NOMO-1 (cell line): Measurements from ENCODE around the gene MYL6.
A peak's percentile ranks its signal among the peaks of the same experiment; 100 is the strongest.
"Not testable (repeated sequence)": the region's sequence is repeated elsewhere in the genome, so short reads cannot be mapped to it uniquely, and the experiment has no call there.

Experiments
- DNase-seq, 2 experiments: peaks; one replicate each; lab custom pipeline; 2025; ENCODE audit not compliant: unreplicated experiment in 2 of 2; lab: John Stamatoyannopoulos, UW

MYL6 gene

DNA sequence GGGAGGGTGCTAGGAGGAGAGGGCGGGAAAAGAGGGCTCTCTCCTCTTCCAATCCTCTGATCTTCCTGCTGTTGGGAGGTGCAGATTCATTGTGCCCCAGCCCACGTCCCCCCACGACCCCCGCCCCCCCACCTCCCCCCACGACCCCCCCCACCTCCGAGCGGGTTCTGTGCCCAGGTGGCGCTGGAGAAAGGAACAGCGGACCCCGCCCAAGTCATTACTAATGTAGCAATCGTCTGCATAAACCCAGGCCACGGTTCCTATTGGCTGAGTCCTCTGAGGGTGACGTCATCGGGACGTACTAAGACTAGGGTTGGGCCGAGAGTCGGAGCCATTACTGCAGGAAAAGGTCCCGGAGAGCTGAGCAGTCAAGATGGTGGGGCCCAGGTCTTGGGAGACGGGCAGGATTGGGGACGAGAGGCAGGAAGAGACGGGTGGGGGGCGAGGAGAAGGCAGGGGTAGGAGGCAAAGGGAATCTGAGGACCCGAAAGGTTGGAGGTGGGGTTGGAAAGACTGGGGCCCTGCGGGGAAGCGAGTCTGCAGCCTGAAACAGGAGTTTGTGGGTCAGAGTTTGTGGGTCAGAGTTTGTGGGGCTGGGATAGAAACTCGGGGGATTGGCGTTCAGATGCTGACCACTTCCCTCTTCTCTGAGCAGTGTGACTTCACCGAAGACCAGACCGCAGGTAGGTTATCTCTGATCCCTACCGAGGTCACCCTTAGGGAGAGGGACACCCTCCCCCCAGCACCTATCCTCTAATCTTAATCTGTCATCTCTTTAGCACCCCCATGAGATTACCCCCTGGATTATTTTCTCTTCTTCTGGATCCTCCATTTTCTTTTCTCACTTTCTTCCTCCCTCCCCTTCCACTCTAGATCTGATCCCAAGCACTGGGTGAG, at the start of gene MYL6:
Gene MYL6, plus strand, starts transcription at position 331 of the 897 bp plus-strand sequence. Its CDS starts 43 bp downstream, at position 374.
- peak; percentile 96 to 98 for DNase-seq

DNA sequence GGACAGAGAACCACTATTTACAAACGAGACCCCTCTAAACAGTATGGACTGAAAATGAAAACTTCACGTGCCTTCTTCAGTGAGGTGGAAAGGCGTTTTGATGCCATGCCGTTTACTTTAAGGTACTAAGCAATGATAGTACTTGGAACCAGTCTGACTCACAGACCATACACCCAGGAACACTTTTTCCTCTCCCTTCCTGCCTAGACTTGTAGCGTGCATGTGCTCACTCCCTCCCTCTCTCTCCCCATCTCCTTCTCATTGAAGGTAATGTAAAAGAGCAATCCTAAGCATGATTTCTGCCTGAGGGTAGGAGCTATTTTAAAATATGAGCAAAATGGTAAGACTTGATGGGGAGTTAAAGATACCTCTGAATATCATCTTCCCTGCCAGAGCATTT, 47.6 kb upstream of the MYL6 start:
- no peak for DNase-seq

- DNase-seq: no peak
Observed at GRCh38 chr12:56114084-56114483, 44.1 kb upstream of the MYL6 start.

DNA sequence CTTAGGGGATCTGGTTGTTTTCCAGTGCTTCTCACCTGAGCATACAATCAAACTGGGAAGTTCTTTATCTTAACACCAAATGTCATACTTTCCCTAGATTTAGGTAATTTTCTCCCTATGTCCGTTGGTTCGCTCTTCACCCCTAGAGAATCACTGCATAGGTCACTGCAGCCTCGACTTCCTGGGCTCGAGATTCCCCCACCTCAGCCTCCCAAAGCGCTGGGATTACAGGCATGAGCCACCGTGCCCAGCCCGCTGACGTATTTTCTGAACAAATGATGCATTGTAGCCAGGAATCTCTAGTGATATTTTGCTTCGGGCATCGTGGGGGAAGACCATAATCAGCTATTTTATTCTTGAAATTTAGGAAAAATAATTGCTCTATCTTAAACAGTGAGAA, 42.8 kb upstream of the MYL6 start:
- no peak for DNase-seq

DNA sequence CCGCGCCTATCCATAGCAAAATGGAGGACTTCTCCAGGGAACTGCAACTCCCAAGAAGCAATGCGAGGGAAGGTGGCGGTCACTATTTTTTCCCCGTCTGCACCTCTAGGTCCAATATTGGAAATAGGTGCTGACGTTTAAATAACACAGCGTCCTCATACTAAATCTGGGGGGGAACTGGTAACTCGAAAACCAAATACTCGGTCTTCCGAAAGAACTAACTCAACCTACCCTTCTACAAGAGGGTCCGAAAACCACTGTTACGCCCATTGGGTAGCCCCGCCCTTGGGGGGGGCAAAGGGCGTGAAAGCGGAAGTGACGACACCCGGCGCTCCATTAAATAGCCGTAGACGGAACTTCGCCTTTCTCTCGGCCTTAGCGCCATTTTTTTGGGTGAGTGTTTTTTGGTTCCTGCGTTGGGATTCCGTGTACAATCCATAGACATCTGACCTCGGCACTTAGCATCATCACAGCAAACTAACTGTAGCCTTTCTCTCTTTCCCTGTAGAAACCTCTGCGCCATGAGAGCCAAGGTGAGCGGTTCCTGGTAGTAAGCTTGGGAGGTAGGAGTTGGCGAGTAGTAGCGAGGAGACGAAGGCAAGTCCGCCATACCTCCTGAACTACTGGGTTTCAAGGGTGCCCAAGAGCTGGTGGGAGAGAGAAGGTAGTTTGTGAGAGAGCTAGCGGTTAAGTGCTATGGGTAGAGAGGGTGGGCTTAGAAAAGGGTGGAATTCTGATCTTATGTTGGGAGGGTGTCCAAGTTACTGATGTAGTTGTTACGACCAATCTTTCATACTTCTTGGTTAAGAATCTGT, 41.7 kb upstream of the MYL6 start, which contains the start of gene RPL41:
Gene RPL41, plus strand, starts transcription at position 367 of the 815 bp plus-strand sequence.
- peak; percentile 92 to 93 for DNase-seq

GRCh38 chr12:56117082-56117706, 41.0 kb upstream of the MYL6 start:
- not testable (repeated sequence) for DNase-seq

DNA sequence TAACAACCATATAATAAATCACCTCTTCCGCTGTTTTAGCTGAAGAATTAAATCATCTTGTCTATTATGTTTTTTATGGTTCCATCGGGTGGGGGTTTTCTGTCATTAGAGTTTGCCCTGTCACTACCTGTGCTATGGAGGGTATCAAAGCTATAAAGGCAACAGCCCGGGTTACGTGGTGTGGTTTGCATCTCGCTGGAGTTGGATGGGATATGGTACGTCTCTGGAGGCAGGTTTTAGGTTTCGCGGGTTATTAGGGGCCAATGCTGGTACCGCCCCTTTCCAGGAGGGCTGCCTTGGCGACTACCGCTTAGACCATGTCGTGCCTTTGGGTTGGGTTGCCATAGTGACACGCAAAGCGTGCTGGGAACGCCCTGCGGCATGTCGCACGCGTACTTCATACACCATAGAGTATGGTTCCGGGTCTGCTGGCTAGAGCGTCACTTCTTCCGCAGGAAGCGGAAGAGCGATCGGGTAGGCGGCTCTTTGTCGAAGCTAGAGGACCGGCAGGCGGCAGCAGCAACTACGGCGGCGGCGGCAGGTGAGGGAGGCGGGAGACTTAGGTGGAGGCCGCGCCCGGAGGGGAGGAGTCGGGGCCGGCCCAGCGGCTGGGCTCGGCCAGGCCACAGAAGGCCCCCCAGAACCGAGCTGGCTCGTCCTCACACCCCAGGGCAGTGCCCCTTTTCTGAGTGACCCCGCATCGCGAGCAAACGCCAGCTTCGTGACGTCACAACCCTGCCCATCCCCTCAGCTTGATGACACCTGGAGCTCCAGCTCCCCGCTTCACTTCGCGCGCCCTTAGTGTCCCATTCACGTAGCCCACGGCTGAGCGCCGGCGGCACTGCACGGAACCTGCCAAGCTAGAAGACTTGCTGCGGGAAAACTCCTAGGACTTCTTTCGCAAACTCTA, 40.1 kb upstream of the MYL6 start, which contains the start of gene ZC3H10:
Gene ZC3H10, plus strand, starts transcription at position 489 of the 910 bp plus-strand sequence. CDS start 2,297 bp downstream, outside the sequence.
- DNase-seq: peak; percentile 98 to 100

DNA sequence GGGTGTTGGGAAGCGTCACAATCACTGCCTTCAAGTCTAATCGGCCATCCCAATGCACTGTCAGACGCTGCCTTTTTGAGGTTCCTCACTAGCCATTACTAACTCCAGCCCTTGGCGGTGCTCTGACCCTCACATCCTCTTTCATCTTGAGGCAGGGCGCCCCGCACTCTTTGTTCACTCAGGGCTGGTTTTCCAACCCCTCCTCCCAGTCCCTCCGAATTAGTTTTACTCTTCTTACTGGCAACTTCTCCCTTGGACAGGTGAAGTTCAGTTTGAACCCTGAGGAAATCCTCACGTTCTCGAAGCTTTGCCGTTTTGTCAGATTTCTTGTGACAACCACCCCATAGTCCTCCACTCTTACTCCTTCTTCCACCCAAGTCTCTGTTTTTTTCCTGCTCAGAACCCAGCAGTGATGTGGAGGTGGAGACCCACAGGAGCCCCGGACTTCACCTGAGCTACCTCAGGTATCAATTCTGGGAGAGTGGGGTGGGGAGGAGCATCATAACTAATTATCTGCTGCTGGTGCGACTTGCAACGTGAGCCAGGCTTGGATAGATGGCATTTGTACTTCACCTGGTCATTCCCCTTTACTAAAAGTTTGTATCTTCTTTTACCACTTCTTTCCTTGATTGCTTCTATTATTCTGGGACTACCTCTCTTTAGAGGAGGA, 39.3 kb upstream of the MYL6 start:
- DNase-seq: peak in 1 of 2 experiments; percentile 66

DNA sequence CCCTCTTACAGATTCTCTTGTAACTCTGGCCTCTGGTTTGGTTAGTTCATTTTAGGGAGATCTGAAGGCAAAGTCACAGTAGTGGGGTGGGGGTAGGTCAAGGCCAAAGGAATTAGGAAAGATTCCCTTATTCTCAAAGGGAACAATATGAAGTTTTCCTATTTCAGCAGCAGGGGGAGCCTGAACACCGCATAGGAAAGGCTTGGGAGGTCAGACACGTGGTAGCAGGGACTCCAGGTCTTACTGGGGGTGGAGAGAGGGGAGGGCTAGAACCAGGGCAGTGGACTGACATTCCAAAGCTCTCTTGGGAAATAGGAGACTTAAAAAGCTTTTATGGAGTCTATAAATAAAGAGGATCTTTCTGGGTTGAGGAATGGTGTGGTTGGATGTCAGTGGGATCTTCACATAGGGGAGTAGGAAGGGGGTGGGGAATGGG, 38.8 kb upstream of the MYL6 start:
- DNase-seq: peak; percentile 60 to 61

DNA sequence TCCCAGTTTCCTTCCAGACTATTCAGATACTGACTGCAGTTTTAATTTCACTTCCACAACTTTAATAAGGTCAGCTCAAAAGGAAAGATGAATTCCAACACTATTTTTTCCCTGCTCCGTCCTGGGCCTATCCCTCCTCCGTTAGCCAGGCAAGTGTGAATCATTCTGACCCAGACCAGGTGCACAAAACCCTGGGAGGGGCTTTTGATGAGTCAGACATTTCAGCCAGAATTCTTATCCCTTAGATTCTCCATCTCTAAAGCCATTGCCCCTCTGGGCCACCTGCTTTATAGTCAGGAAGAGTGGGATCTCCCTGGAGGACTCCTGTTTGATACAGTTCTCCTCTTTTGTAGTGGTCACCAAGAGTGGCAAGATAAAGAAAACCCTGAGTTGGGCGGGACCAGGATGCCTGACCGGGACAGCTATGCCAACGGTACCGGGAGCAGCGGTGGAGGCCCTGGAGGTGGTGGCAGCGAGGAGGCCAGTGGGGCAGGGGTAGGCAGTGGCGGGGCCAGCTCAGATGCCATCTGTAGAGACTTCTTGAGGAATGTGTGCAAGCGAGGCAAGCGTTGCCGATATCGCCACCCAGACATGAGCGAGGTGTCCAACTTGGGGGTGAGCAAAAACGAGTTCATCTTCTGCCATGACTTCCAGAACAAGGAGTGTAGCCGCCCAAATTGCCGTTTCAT, 37.9 kb upstream of the MYL6 start:
- no peak for DNase-seq

- DNase-seq: no peak
Observed at GRCh38 chr12:56121204-56121870, 36.8 kb upstream of the MYL6 start.

GRCh38 chr12:56122637-56123036, 35.5 kb upstream of the MYL6 start:
- no peak for DNase-seq

DNA sequence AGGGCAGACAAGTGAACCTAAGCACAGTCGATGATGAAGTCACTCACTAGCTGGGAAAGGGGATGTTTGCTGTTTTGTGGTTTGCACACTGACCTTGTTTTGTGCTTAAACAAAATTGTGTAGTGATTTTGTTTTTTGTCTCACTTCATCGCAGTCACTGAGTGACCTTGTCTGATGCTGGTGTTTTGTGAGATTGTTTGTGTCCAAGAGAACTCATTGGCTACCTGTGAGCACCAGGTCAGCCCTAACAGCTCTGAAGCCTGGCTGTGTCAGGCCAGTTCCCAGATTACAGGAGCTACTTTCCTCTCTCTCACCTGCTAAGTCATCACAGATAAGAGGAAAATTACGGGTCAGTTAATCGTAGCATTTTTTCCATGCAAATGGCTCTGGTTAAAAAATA, 34.0 kb upstream of the MYL6 start:
- no peak for DNase-seq

- DNase-seq: peak; percentile 66 to 92
Observed at GRCh38 chr12:56126732-56127239, 31.4 kb upstream of the MYL6 start.

GRCh38 chr12:56127485-56127887, 30.7 kb upstream of the MYL6 start:
- DNase-seq: no peak

GRCh38 chr12:56127888-56128669, 30.1 kb upstream of the MYL6 start, which contains the start of gene ESYT1:
Gene ESYT1, plus strand, starts transcription at chr12:56128267. Its CDS starts 53 bp downstream, at chr12:56128320.
- peak; percentile 98 to 100 for DNase-seq

- DNase-seq: no peak
Observed at GRCh38 chr12:56128670-56129205, 29.4 kb upstream of the MYL6 start.
